Thoracic aorta (tissue), 2 donors: ENCODE data around the gene POU2F2. TPM values are rescaled to one million over a fixed set of nuclear protein-coding genes. Genes with fewer than 3 reads are reported as not detected.
A peak's percentile ranks its signal among the peaks of the same experiment; 100 is the strongest.

Source experiments
- ATAC-seq: fragments of 150-250 bp; one replicate; pipeline ENCODE4 v1.8.0; 2017; ENCODE audit warnings: low read depth; ENCODE audit not compliant: insufficient number of reproducible peaks, low FRiP score
- DNase-seq: peaks from one replicate; pipeline ENCODE4 v3.0.0-alpha.2; 2020; ENCODE audit warnings: low spot score
- H3K27ac ChIP-seq, 2 donors: fragments of 200-600 bp; sonication (generic); 1 replicate in 1 of 2; 2 replicates in 1 of 2; pipeline ENCODE4 v1.5.1; 2016; ENCODE audit warnings: mild to moderate bottlenecking in 2 of 2, moderate library complexity in 2 of 2
- H3K27me3 ChIP-seq: fragments of 200-600 bp; sonication (generic); replicated peaks from 2 replicates; pipeline ENCODE4 v1.6.0; 2016; ENCODE audit warnings: mild to moderate bottlenecking; ENCODE audit not compliant: insufficient read depth
- H3K36me3 ChIP-seq: fragments of 200-600 bp; sonication (generic); one replicate; pipeline ENCODE4 v1.5.1; 2016
- H3K4me1 ChIP-seq, 2 donors: fragments of 200-600 bp; sonication (generic); 1 replicate in 1 of 2; 2 replicates in 1 of 2; pipeline versions ENCODE4 v1.5.1 to v1.6.0; 2016; ENCODE audit warnings: low read depth in 2 of 2, mild to moderate bottlenecking in 1 of 2; ENCODE audit not compliant: control insufficient read depth in 1 of 2
- H3K4me3 ChIP-seq: fragments of 200-600 bp; sonication (generic); 2 replicates; pipeline ENCODE4 v1.5.1; 2016; ENCODE audit warnings: mild to moderate bottlenecking
- H3K9me3 ChIP-seq: fragments of 200-600 bp; sonication (generic); 2 replicates; pipeline ENCODE4 v1.5.1; 2016
- total RNA-seq, 2 donors: library from RNA; depleted of rRNA; stranded (reverse); fragments of >200 nt; gene quantifications; one replicate each; pipeline versions ENCODE4 v1.1.0 to v1.2.3, GENCODE V29; 2016
- TF ChIP-seq, protein P1 (sequence below): fragments of 200-600 bp; sonication (generic); IDR thresholded peaks from one replicate; pipeline ENCODE4 v1.5.1; 2019; ENCODE audit warnings: antibody characterized with exemption

POU2F2 gene
- total RNA-seq, 2 donors from 2014 or later: 0.85 to 5.8 TPM

DNA sequence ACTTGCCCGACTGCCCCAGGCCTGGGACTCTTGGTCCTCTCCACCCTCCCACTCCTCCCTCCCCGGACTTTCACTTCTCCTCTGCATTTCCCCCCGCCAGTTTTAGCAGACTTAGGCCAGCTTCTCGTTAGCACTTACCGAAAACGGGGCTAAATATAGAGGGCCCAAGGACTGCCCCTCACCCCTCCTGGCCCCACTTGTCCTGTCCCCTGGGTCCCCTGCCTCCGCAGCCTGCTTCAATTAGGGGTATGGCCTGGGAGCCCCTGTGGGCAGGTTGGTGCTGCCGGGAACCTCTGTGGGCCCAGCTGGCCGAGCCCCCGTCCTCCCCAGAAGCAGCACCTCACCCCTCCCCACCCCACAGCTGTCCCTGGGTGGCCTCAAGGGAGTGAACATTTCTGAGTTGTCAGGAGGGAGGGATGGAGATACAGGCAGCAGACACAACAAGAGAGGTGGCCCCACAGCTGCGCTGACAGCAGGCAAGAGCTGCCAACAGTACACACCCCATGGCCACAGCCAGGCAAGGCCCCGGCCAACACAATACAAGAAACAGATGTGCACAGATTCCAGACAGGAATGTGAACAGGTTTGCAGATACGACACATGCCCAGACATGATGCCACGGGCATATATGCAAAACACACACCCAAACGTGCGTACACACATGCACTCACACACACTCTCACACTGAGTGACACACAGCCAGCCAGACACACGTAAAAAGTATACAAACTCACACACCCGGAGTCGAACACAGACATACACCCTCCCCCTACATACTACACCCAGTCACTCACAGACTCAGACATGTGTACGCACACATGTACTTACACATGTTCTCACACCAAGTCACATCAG lies 2.6 kb downstream of the POU2F2 start:
- TF ChIP-seq, protein P1, sequence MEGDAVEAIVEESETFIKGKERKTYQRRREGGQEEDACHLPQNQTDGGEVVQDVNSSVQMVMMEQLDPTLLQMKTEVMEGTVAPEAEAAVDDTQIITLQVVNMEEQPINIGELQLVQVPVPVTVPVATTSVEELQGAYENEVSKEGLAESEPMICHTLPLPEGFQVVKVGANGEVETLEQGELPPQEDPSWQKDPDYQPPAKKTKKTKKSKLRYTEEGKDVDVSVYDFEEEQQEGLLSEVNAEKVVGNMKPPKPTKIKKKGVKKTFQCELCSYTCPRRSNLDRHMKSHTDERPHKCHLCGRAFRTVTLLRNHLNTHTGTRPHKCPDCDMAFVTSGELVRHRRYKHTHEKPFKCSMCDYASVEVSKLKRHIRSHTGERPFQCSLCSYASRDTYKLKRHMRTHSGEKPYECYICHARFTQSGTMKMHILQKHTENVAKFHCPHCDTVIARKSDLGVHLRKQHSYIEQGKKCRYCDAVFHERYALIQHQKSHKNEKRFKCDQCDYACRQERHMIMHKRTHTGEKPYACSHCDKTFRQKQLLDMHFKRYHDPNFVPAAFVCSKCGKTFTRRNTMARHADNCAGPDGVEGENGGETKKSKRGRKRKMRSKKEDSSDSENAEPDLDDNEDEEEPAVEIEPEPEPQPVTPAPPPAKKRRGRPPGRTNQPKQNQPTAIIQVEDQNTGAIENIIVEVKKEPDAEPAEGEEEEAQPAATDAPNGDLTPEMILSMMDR: no peak
- Histone ChIP-seq H3K4me3 (peak overlapping the region; percentile 41), H3K27me3 (peaks cover 5% of the 10 kb centered on the region), H3K9me3 (no peaks in the 10 kb centered on the region), H3K4me1 (peaks cover 4 to 15% of the 10 kb centered on the region in 2 donors), H3K36me3 (no peaks in the 10 kb centered on the region), H3K27ac (peak overlapping the region in 1 of 2 donors; percentile 19)
- DNase-seq (no peak), ATAC-seq (no peak)

DNA sequence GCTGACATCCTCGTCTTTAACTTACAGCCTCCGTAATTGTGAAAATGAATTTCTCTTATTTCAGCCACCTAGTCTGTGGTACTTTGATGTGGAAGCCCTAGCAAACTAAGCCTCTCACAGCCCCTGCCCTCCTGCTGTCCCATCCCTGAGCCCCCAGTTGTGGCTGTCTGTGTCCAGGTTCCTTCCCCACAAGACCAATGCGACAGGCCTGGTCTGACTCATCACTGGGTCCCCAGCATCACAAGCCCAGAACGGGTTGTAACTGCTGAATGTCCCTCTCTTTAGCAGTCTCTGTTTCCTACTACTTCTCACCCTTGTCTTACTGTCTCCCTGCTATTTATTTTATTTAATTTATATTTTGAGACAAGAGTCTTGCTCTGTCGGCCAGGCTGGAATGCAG lies 5.7 kb downstream of the POU2F2 start:
- Histone ChIP-seq H3K27ac (no peak overlapping the region), H3K27me3 (no peaks in the 10 kb centered on the region), H3K4me3 (no peak overlapping the region), H3K4me1 (peaks cover 0 to 2% of the 10 kb centered on the region in 2 donors), H3K36me3 (no peaks in the 10 kb centered on the region), H3K9me3 (no peaks in the 10 kb centered on the region)
- DNase-seq (no peak), ATAC-seq (no peak)
- TF ChIP-seq, protein P1: no peak

DNA sequence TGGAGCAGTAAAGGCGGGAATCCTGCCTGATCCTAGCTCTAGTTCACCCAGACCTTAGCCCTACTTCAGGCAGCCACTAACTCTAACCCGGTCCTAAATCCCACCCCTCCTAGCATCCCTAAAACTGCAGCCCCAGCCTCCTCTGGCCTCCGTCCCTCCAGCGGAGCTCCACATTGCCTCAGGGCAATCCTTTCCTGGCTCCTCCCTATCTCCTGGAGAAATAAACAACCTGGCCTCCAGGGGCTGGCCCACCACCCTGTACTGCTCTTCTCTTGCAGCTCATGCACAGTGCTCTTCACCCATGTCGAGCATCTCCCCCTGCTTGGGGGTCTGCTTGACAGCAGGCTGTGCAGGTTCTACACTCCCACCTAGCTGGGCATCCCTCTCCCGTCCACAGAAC lies 6.7 kb downstream of the POU2F2 start:
- Histone ChIP-seq H3K4me3 (no peak overlapping the region), H3K27ac (no peak overlapping the region), H3K27me3 (no peaks in the 10 kb centered on the region), H3K4me1 (peaks cover 0 to 3% of the 10 kb centered on the region in 2 donors), H3K36me3 (no peaks in the 10 kb centered on the region), H3K9me3 (no peaks in the 10 kb centered on the region)
- ATAC-seq: no peak
- no peak for DNase-seq
- TF ChIP-seq, protein P1: no peak

DNA sequence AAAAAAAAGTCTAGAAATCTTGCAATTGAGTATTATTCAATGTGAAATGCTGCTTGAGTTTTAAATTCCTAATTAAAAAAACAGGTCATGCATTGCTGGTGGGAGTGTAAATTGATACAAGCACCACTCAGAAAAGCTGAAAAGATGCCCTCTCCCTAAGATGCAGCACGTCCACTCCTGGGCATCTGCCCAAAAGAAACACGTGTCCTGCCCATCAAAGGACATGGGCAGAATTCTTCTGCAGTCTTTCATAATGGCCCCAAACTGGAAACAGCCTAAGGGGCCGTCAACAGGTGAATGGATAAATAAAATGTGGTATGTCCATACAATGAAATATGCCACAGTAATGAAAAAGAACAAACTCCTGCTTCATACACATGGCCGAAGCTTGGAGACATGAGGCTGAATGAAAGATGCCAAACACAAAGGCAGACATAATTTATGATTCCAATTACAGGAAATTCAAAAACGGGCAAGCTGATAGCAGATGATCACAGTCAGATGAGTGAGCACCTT lies 7.8 kb downstream of the POU2F2 start:
- no peak overlapping the region for H3K27ac ChIP-seq
- H3K4me1 ChIP-seq: peaks cover 0 to 3% of the 10 kb centered on the region in 2 donors
- ATAC-seq: no peak
- H3K9me3 ChIP-seq: no peaks in the 10 kb centered on the region
- TF ChIP-seq, protein P1: no peak
- no peaks in the 10 kb centered on the region for H3K27me3 ChIP-seq
- no peak overlapping the region for H3K4me3 ChIP-seq
- no peaks in the 10 kb centered on the region for H3K36me3 ChIP-seq
- DNase-seq: no peak

DNA sequence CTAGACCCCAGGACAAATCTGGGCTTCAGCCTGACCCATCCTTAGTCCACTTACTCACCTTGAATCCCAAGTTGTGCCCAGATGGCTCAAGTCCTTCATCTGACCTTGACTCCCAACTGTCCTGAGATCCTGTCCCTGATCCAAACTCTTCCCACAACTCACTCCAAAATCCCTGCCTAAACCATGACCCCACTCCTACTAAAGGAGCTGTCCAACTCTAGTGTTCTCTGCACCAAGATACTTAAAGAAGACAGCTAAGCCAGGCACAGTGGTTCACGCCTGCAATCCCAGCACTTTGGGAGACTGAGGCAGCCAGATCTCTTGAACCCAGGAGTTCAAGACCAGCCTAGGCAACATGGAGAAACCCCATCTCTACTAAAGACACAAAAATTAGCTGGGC lies 8.5 kb downstream of the POU2F2 start:
- Histone ChIP-seq H3K9me3 (no peaks in the 10 kb centered on the region), H3K27me3 (no peaks in the 10 kb centered on the region), H3K27ac (no peak overlapping the region), H3K4me3 (no peak overlapping the region), H3K36me3 (no peaks in the 10 kb centered on the region), H3K4me1 (peaks cover 0 to 3% of the 10 kb centered on the region in 2 donors)
- TF ChIP-seq, protein P1: no peak
- no peak for DNase-seq
- ATAC-seq: no peak
